H1 (cell line): ENCODE results near the gene PPP2R2B.

Source experiments
- RAD21 ChIP-seq, 2 experiments: IDR thresholded peaks in 1 of 2; conservative IDR thresholded peaks in 1 of 2; 2 replicates each; pipeline ENCODE4 v1.6.1; 2011; ENCODE audit warnings: low read depth in 2 of 2, low read length in 2 of 2, improper control_type of control experiment in 1 of 2, inconsistent platforms in 1 of 2, mild to moderate bottlenecking in 1 of 2, moderate library complexity in 1 of 2
- RFX5 ChIP-seq: IDR thresholded peaks from 2 replicates; pipeline ENCODE4 v1.6.1; 2011; ENCODE audit warnings: low read depth, low read length, improper control_type of control experiment, borderline replicate concordance
- TCF12 ChIP-seq: IDR thresholded peaks from 2 replicates; pipeline ENCODE4 v1.6.1; 2011; ENCODE audit warnings: low read depth, mild to moderate bottlenecking, low read length

DNA sequence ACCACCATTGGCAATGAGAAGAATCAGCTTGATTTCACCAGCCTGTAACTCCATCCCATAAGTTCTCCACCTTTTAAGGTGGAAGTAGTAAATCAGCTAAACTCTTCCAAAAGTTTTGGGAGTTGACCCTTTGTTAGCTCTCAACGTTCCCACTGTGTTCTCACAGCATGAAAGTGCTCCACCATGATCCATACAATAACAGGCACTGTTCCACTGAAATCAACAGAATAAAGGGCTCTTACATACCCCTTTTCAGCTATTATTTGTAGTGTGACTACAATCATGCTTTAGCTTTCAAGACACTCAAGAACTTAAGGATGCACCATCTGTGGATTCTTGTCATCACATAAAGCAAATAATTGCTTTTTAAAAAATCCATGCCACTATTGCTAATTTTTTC lies 81.6 kb downstream of the PPP2R2B start:
- TF ChIP-seq TCF12 (no peak), RAD21 (IDR thresholded peaks at IDR 0.05 in 1 of 2, conservative IDR thresholded peaks at IDR 0.05 in 1 of 2; ENCODE audit: low read depth in 2 of 2, low read length in 2 of 2) (no peak), RFX5 (no peak)
